DND-41 (cell line): ENCODE results near the gene NEK4.
A peak's percentile ranks its signal among the peaks of the same experiment; 100 is the strongest.

ENCODE experiments used
- ATAC-seq: fragments of 200-7000 bp; cut with Tn5 transposase; 3 replicates; pipeline ENCODE4 v1.9.1; 2021; ENCODE audit warnings: low read depth; ENCODE audit not compliant: insufficient read depth
- DNase-seq: peaks from one replicate; pipeline ENCODE4 v3.0.0-alpha.2; 2020
- H2AFZ ChIP-seq: 2 replicates; pipeline ENCODE4 v1.6.0; 2012; ENCODE audit warnings: low read depth, low read length
- H3K27ac ChIP-seq: 2 replicates; pipeline ENCODE4 v1.5.1; 2012; ENCODE audit warnings: low read length, inconsistent platforms
- H3K27me3 ChIP-seq: fragments of 200-600 bp; sonication (generic); 2 replicates; pipeline ENCODE4 v1.6.0; 2012; ENCODE audit warnings: low read length, mild to moderate bottlenecking, inconsistent platforms; ENCODE audit not compliant: insufficient read depth, poor library complexity
- H3K36me3 ChIP-seq: 2 replicates; pipeline ENCODE4 v1.5.1; 2012; ENCODE audit warnings: low read length, inconsistent platforms; ENCODE audit not compliant: insufficient read depth
- H3K4me1 ChIP-seq: 2 replicates; pipeline ENCODE4 v1.5.1; 2012; ENCODE audit warnings: mild to moderate bottlenecking, low read length; ENCODE audit not compliant: insufficient read depth
- H3K4me2 ChIP-seq: 2 replicates; pipeline ENCODE4 v1.6.0; 2012; ENCODE audit warnings: mild to moderate bottlenecking, moderate library complexity, low read length, inconsistent platforms; ENCODE audit not compliant: insufficient read depth
- H3K4me3 ChIP-seq, 2 experiments: fragments of 200-600 bp in 1 of 2; shearing (Covaris generic) in 1 of 2; 2 replicates each; pipeline ENCODE4 v1.5.1; 2012 to 2016; ENCODE audit warnings: inconsistent platforms in 2 of 2, low read length in 2 of 2, mild to moderate bottlenecking in 2 of 2, low read depth in 1 of 2, moderate library complexity in 1 of 2
- H3K79me2 ChIP-seq: 2 replicates; pipeline ENCODE4 v1.6.0; 2012; ENCODE audit warnings: low read length, inconsistent platforms; ENCODE audit not compliant: insufficient read depth
- H3K9ac ChIP-seq: 2 replicates; pipeline ENCODE4 v1.6.0; 2012; ENCODE audit warnings: low read depth, mild to moderate bottlenecking, inconsistent platforms, low read length, moderate library complexity
- H3K9me3 ChIP-seq: 2 replicates; pipeline ENCODE4 v1.5.1; 2012; ENCODE audit warnings: low read length, moderate library complexity, mild to moderate bottlenecking, inconsistent platforms; ENCODE audit not compliant: insufficient read depth, severe bottlenecking
- H4K20me1 ChIP-seq: 2 replicates; pipeline ENCODE4 v1.6.0; 2012; ENCODE audit warnings: low read length; ENCODE audit not compliant: insufficient read depth
- CTCF ChIP-seq: IDR thresholded peaks from 2 replicates; pipeline ENCODE4 v1.5.1; 2012; ENCODE audit warnings: borderline replicate concordance, low read length, moderate library complexity, mild to moderate bottlenecking; ENCODE audit not compliant: poor library complexity, severe bottlenecking; ENCODE audit errors: extremely low read depth
- EZH2 ChIP-seq: IDR thresholded peaks from 3 replicates; pipeline ENCODE4 v1.6.1; 2012; ENCODE audit warnings: borderline replicate concordance, low read depth, mild to moderate bottlenecking, moderate library complexity, low read length, inconsistent platforms; ENCODE audit not compliant: severe bottlenecking

The NEK4 gene

GRCh38 chr3:52707585-52707984 lies 63.2 kb downstream of the NEK4 start:
- H3K79me2 ChIP-seq, result peaks cover 49% of the 10 kb centered on the region
- TF ChIP-seq CTCF, result no peak
- TF ChIP-seq EZH2, result no peak

DNA sequence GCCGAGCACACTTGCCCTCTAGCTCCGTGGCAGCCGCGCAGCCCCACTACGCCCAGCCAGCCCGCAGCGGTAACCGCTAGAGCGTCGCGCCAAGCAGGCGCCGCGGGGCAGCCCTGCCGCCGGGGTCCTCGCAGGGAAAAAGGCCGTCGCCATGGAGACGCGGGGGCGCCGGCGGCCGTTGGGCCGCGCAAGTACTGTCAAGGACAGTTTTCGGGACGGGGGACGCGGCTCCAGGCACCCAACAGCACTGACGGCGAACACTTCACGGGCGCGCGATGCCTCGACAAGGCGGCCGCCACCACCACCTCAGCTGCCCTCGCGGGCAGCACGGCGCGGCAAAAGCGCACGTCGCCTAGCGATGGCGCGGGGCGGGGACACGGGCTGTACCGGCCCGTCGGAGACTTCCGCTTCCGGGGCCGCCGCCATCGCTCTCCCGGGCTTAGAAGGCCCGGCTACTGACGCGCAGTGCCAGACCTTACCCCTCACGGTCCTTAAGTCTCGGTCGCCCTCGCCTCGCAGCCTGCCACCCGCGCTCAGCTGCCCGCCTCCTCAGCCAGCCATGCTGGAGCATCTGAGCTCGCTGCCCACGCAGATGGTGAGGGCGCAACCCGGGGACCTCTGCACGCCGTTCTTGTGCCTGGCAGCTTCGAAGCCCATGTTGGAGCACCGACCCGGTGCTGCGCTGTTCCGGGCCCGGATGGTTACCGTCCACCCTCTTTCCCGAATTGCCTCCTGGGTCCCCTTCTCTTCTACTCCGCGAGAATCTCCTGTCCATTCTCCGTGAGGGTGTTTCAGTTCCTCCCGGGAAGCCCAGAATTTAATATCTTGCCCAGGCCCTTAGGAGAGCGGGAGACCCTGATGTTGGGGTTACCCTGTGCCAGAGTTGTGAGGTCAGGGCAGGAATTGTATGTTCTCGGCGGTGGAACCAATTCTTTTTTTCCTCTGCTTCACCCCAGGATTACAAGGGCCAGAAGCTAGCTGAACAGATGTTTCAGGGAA lies 64.8 kb downstream of the NEK4 start, which contains the start of the genes GLT8D1 and SPCS1:
GLT8D1 (minus strand) TSS at position 104 of the 999 bp plus-strand sequence. CDS start 5,331 bp downstream, outside the sequence.
SPCS1 (plus strand) TSS at position 419 of the 999 bp plus-strand sequence; CDS start at position 560, 141 bp downstream.
- DNase-seq (peak; percentile 84), ATAC-seq (peak; percentile 92)
- Histone ChIP-seq H3K27ac (peak within 1 kb of the TSS; percentile 80), H4K20me1 (0 out of 2 replicates have a peak, but pooled peaks cover 6% of the 10 kb centered on the region), H3K27me3 (no peaks in the 10 kb centered on the region), H3K79me2 (peaks cover 56% of the 10 kb centered on the region), H3K9ac (peak within 1 kb of the TSS; percentile 69), H3K4me1 (peaks cover 35% of the 10 kb centered on the region), H3K4me3 (peak within 1 kb of the TSS; percentile 58 to 81), H3K36me3 (peaks cover 22% of the 10 kb centered on the region), H3K9me3 (no peaks in the 10 kb centered on the region), H2AFZ (peak within 1 kb of the TSS; percentile 97), H3K4me2 (peak within 1 kb of the TSS; percentile 99)
- TF ChIP-seq EZH2 (no peak), CTCF (no peak)

More at GRCh38 chr3:52707585-52707984, 63.2 kb downstream of the NEK4 start:
- H3K36me3 ChIP-seq, result peaks cover 33% of the 10 kb centered on the region
- 0 out of 2 replicates have a peak, but pooled peaks cover 6% of the 10 kb centered on the region for H4K20me1 ChIP-seq
- H3K9me3 ChIP-seq, result no peaks in the 10 kb centered on the region
- no peak for DNase-seq
- no peak overlapping the region for H3K27ac ChIP-seq
- H3K9ac ChIP-seq, result peak overlapping the region; percentile 69
- H3K4me1 ChIP-seq, result peaks cover 35% of the 10 kb centered on the region
- no peak overlapping the region for H2AFZ ChIP-seq
- peak overlapping the region; percentile 99 for H3K4me2 ChIP-seq
- no peak for ATAC-seq
- H3K4me3 ChIP-seq, result peak overlapping the region in 1 of 2 experiments; percentile 81; a peak in 2 of 4 replicates
- no peaks in the 10 kb centered on the region for H3K27me3 ChIP-seq

DNA sequence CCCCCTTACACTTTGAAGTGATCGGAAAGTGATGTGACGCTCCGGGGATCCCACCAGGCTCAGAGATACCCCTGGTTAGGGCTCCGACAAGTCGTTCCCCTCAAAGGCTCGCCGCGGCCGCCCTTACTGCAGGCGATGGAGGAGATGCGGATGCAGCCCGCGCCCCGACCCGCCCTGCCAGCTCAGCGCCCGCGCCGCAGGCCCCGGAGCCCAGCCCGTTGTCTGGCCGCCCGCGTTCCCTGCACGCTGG lies 65.4 kb downstream of the NEK4 start:
- Histone ChIP-seq H3K4me2 (peak overlapping the region; percentile 99), H3K36me3 (peaks cover 22% of the 10 kb centered on the region), H3K27ac (peak overlapping the region; percentile 80), H3K4me1 (peaks cover 35% of the 10 kb centered on the region), H4K20me1 (0 out of 2 replicates have a peak, but pooled peaks cover 6% of the 10 kb centered on the region), H3K27me3 (no peaks in the 10 kb centered on the region), H3K4me3 (peak overlapping the region; percentile 58 to 81), H3K9ac (peak overlapping the region; percentile 69), H3K79me2 (peaks cover 56% of the 10 kb centered on the region), H2AFZ (peak overlapping the region; percentile 97), H3K9me3 (no peaks in the 10 kb centered on the region)
- TF ChIP-seq CTCF (no peak), EZH2 (no peak)
- ATAC-seq (no peak; the same call in 1 of the 3 replicates), DNase-seq (no peak)
